ENCODE measurements around the gene SHISA2.

Gene SHISA2

GRCh38 chr13:26047040-26047439 is 4.8 kb downstream of the SHISA2 start:
- no peak for DNase-seq

DNA sequence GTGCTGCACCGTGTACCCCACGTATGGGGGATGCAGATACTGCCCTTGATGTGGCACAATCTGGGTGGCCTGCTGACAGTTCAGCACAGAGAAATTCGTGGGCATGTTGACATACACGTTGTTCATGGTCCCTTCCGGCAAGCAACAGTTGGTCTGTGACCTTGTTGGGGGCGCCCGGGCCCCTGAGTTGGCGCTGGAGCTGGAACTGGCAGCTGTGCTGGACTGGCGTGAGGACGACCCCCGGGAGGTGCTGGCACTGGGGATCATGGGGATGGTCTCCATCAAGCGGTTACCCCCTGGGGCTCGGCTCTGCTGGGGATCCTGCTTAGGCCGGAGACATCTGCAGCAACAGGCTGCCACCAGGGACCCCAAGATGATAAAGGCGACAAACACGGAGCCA is 5.2 kb downstream of the SHISA2 start:
- DNase-seq: no peak

DNA sequence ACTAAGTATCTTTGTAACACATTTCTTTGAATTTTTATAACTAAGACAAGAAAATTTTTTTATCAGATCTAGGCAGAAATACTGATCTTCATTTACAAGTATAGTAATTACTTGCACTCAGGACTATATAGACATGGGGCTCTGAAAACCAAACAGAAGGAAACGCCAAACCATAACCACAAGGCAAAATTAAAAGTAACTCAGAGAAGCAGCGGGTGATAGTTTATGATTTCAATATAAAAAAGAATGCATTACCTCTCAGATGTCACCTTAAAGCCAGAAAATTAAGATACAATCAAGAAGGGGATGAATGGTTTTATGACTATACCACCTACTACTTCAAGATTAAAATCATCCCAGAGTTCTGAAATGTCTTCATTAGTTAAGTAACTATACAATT is 6.7 kb downstream of the SHISA2 start:
- DNase-seq: no peak

GRCh38 chr13:26042785-26043184 is 9.0 kb downstream of the SHISA2 start:
- no peak for DNase-seq

DNA sequence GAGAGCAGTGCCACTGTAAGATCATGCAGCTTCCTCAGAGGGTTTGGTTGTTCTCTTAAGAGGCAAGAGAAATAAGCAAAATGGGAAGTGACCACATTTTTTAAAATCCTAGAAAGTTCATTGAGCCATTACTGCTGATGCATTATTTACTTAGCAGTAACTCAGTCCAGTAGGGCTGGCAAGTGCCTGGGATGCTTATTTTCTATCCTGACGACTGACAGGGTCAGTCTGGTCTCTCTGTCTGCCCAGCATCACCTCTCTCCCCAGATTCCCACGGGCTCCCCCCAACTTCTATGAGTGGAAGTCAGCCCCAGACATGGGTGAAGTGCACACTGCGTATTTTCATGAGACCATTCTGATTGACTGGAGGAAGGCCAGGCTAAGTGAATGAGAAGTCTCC is 10.4 kb downstream of the SHISA2 start:
- no peak for DNase-seq

DNA sequence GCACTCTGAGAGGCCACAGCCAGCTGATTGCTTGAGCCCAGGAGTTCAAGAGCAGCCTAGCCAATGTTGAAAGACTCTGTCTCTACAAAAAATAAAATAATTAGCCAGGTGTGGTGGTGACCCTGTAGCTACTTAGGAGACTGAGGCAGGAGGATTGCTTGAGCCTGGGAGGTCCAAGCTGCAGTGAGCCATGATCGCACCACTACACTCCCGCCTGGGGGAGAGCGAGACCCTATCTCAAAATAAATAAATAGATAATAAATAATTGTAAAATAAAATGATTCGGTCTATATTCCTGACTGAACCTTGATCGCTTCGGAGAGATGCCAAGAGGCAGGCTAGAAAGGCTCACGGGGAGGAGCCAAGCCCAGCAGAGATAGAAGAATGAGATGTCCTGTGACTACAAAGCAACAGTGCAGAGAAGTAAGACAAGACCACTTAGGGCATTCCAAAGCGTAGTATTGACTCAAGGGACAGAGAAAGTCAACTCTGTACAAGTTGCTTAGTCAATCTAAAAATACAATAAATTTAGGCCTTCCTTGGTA is 12.8 kb downstream of the SHISA2 start:
- no peak for DNase-seq

GRCh38 chr13:26037302-26037701 is 14.5 kb downstream of the SHISA2 start:
- DNase-seq: no peak

DNA sequence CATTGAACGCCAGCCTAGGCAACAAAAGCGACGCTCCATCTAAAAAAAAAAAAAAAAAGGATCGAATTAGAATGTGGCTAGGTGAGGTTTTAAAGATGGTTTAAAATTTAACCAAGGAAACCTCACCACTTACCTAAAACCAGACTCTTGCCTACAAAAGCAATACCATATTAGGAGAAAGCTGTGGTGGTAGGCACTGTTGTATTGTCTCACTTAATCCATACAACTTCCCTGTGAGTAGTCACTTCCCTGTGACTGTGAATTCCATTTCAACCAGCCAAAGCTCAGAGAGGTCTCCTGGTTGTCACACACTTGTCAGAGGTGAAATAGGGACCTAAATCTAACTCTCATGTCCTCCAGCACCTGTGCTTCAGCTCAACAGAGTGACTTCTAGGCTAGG is 15.4 kb downstream of the SHISA2 start:
- no peak for DNase-seq

- DNase-seq: no peak
Measured at GRCh38 chr13:26034018-26034417, 17.8 kb downstream of the SHISA2 start.

DNA sequence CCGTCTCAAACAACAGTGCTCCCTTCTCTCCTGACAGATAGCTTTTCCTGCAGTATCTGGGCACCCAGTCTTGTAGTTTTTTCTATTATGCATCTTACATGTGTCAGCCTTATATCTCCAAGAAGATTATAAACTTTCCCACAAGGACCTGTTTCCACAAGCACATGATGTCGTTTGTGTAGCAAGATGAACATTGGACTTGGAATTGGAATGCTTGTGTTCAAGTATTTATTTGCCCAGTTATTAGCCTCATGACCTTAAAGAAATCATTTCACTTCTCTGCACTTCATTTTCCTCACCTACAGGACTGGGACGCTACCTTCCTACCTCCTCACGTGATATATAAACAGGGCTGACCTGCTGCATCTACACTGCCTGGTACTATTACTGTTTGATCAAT is 21.5 kb downstream of the SHISA2 start:
- no peak for DNase-seq

- no peak for DNase-seq
Measured at GRCh38 chr13:26029581-26030136, 22.2 kb downstream of the SHISA2 start.

DNA sequence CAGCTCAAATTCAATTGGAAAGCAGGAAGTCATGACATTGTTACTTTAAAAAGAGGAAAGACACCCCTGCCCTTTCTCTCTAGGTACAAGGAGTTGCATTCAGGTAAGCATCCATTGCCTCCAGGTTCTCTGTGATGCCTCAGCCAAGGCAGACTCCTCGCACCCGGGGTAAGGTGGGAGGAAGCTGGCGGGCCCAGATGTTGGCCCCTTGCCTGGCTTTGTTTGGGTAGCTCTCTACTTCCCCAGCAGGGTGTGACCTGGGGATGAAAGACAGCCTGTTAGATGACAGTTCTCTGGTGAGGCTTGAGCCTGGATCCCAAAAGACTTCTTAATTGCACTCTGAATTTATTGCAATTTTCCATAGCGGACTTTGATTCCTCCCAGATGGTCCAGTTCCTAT is 25.6 kb downstream of the SHISA2 start:
- DNase-seq: no peak

DNA sequence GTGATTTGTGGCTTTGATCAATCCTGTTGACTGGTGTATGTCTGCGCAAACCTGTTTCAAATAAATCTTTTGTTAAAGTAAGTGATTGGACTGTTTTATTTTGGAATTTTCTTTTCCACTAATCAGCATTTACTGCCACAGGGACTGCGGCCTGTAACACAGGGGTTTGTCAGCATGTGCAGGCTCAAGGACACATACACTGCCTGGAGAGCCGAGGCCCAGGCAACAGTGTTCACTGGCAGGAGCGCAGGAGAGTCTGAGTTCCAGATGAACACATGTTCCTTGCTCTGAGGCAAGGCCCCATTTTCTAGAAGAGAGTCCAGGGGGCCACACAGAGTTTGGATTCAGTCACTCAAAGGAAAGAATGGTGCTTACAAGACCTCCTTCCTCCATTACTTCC is 26.0 kb downstream of the SHISA2 start:
- no peak for DNase-seq

DNA sequence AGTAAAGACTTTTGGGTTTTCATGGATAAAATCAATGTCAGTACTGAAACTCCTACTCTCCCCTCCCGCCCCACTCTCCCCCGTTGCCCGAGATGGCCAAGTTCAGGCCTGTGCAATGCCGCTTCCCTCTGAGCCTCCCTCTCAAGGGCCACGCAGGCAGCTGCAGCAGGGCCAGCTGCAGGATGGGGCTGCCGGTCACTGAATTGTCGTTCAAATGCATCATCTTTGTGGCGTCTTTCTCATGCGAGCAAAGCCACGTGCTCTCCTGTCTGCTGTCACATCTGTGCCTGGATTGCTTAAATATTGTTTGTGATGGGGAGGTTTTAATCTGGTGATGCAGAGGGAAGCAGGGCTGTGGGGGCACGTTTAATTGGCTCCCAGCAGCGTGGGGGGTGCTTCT is 26.6 kb downstream of the SHISA2 start:
- no peak for DNase-seq

DNA sequence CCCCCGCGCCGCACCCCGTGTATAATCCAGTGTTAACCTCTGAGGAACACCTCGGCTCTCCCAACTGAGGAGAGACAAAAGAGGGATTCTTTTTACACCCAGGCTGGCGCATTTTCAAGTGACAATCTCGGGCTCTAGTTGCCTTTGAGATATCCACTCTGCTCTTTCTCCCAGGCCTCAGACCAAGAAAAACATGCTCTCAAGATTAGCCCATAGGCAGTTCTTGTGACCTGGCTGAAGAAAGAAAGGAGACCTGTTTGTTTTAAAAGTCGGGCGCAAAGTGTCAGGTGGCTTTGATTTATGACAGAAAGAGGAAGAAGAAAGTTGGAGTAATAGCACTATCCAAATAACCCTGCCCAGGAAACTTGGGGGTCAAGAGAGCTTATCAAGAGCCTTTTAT is 27.3 kb downstream of the SHISA2 start:
- DNase-seq: no peak

DNA sequence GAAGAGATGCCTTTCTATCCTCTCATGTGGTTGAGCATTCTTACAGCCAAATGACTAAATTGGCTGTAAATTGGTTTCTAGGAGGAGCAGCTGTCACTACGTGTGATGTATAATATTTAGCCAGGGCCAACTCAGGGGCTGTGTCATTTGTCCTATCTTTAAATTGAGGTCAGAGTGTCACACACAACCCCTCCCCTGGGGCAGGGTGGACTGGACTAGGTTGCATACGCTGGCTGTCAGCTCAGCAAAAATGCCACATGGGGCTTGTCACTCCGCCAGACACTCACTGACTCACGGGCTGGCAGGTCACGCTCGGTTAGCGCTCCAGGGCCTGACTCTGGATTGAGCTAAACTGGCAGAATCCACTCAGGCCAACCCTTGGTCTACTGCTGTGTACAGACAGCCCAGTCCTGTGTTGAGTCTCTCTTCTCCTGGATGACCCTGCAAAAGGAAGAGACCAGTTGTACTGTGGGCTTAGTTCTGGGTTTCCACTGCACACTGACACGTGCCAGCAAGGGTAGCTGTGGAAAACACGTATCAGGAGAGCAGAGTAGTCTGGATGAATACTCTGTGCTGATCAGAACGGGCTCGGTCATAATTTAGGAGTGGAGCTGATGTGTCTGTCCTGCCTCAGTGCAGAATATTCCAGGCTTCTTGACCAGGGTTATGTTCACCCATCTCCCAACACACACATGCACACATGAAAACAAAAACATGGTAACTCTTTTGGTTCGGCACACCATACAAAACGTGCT is 29.1 kb downstream of the SHISA2 start:
- DNase-seq: no peak

GRCh38 chr13:26021956-26022355 is 29.9 kb downstream of the SHISA2 start:
- no peak for DNase-seq

- DNase-seq: no peak
Measured at GRCh38 chr13:26021516-26021915, 30.3 kb downstream of the SHISA2 start.

DNA sequence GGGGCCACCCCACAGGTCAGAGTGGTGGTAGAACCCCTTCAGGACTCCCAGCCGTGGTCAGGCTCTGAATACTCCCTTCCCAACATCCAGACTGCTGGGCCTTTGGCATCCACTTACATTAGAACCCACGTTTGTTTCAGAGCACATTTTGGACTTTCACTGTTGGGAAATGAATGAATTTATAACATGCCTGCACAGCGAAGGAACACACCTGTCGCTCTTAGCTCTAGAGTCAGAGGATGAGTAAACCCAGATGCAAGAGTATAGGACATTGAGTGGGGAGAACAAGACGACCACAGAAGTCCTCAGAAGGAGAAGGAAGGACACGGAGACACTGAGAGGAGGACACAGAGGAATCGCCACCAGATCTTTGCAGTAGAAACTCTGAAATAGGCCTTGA is 30.9 kb downstream of the SHISA2 start:
- no peak for DNase-seq

DNA sequence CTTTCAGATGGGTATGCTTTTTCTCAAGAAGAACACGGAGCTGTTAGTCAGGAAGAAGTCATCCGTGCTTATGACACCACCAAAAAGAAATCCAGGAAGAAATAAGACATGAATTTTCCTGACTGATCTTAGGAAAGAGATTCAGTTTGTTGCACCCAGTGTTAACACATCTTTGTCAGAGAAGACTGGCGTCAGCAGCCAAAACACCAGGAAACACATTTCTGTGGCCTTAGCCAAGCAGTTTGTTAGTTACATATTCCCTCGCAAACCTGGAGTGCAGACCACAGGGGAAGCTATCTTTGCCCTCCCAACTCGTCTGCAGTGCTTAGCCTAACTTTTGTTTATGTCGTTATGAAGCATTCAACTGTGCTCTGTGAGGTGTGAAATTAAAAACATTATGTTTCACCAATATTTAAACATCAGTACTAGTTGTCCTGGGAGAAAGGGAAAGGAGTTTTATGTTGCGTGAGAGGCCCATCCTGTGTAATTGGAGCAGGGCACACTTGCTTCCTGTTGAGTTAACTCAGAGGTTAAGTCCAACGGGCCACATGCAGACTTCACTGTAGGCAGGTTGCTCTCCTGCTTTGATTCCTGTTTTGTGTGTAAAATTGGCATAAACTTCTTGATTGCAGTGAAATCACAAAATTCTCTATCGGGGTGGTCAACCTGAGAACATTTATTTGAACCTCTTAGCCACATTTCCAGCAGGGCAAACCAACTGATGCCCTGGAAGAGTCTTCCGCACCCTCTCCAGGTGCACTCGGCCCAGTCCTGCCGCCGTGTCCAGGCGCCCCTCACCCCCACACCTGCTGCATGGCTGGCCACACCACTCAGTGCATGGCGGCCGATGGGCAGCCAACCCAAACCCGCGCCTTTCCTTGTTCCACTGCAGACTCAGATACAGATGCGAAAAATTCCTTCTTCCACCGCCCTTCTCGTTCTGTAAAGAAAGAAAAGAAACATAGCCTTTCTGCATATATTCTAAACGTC is 31.6 kb downstream of the SHISA2 start:
- no peak for DNase-seq

GRCh38 chr13:26019251-26019650 is 32.6 kb downstream of the SHISA2 start:
- DNase-seq: no peak

- no peak for DNase-seq
Measured at GRCh38 chr13:26017932-26018665, 33.7 kb downstream of the SHISA2 start.

Data from activated CD4-positive, alpha-beta T cell treated with anti-CD3 and anti-CD28 coated beads, Interleukin-2, amount 50 U/mL, for 1 hour (primary cell).